ENCODE measurements around the gene VPS50.
"Not testable (repeated sequence)": the region's sequence is repeated elsewhere in the genome, so short reads cannot be mapped to it uniquely, and the experiment has no call there.

VPS50 gene

DNA sequence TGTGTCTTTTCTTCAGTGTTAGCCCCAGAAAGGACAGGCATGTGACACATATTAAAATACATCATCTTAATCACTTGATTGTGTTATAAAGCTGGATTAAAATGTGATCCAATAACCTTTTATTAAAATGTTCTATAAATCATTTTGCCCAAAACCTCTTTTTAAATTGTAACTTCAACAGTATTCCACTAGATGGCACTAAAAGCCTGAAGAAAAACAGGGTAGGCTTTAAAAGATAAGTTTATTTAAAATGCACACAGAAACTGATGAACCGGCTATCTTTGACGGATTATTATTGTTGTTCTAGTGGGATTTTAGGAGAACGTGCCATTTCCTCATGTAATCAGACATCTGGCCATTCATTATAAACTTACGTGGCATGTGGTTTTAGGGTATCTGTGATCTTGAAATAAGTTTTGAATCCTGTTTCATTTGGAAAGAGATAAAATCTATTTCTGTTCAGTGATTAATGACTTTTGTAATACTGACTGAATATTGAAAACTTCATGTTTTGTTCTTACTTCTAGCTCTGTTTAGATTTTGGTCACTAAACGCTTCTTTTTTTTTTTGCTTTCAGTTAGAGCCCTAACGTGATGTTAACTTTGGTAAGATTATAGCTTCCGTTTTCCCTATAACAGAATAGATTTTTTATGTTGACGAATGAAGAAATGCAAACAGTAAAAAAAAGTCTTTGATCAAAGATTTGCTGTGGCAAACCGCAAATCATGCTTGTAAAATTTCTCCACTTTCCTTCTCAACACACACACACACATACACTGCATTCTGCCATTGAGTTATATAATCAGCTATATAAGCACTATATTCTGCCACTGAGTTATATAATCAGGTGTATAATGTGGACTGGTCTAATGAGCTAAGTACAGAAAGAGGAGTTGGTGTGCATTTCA, 13.6 kb downstream of the VPS50 start:
- no peak for DNase-seq

DNA sequence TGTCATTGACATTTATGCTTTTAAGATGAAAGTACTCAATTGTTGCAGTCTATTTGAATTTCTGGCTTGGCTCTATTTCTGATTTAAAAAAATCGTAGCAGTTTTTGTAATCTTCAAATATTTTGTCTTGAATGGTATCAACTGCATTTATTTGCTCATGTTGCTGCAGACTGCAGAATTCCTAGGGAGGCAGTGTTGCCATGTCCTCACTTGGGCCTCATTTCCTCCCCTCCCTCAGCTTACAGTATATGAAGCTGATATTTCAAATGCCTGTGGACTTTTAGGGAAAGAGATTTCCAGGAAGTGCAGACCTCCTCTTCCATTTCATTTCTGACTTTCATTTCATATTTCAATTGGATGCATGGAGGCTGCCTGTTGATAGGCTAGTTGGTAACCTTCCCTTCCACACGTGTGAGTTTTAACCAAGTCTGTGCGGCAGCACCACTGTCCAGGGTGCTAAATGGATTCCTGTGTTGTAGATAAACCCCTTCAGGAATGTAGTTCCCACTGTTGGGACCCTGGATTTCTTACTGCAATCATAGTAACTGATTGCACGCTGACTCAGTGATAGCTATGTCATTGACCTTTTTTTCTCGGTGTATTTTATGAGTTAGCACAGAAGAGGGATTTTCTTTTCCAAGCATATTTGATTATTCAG, 17.5 kb downstream of the VPS50 start:
- DNase-seq = no peak

DNA sequence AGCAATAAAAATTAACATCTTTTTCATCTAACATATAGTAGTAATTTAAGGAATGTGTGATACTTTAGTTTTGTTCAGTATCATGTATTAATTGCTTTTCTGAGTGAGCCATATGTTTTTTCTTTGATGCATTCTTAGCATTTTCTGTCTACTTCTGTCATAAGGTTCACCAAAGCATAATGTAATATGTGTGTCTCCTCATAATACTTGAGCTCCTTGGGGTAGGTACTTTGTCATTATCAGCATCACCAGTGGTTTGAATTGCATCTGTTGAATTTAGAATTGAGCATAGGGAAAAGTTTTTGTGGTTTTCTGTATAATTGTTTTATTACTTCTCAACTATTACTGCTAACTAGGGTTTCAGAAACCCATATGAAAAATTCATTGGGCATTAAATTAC, 26.5 kb downstream of the VPS50 start:
- DNase-seq = no peak

DNA sequence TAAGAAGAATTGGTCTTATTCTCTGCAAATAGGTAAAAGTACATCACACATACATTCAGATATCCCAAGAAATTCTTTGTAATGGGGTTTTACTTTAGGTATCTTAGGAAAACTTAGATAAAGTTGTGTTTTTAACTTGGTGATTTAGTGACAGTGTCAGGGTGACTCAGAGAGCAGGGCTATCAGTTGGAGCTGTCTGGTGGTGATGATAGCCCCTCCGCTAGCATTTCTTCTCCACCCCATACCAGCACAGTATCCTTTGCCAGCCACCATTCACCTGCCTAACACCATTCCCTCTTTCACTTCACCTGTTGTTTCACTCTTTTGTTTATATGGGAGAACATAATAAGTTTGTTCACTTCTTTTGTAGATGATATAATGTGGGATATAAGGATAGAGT, 30.4 kb downstream of the VPS50 start:
- DNase-seq = no peak

DNA sequence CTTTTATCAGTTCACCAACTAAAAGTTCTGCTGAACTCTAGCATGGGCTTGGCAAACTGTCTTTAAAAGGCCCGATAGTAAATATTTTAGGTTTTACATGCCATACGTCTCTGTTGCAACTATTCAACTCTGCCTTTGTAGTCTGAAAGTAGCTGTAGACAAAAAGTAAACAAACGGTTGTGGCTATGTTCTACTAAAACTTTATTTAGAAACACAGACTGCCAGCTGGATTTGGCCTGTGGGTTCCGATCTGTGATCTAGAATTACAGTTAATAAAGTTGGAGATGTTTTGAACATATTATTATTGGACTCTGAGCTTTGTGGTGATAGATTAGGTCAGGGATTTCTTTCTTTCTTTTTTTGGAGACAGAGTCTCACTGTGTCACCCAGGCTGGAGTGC, 33.1 kb downstream of the VPS50 start:
- no peak for DNase-seq

DNA sequence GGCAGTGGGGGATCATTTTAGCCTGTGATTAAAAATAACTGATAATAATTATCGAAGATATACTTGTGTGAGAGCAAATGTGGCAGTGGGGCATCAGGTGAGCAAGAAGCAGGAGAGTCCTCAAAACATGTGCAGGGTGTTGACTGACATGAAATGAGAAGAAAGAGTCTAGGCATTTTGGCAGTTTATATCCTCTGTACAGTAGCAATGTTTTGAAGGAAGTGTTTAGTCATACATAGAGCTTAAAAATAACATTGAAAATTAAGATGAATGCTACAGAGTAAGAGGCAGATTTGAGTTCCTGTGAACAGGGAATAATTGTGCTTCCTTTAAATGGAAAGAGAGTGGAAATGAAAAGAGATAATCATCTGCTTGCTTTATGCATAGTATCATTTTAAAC, 47.4 kb downstream of the VPS50 start:
- no peak for DNase-seq

DNA sequence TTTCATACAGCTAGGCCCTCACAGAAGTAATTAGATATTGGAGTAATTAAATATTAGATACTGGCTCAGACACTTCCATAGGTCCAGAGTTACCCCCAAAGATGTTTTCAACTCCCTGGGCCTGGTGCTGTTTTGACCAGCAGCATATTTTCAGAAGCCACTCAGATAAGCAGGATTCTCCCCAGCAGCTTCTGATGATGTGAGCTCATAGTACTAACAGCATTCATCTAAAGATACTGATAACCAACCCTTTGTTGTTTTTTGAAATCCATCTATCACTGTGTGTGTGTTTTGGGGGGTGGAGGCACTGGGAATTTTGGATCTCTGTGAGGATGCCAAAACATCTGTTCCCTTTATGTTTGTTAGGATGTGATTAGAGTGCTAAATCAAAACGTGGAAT, 52.7 kb downstream of the VPS50 start:
- no peak for DNase-seq

DNA sequence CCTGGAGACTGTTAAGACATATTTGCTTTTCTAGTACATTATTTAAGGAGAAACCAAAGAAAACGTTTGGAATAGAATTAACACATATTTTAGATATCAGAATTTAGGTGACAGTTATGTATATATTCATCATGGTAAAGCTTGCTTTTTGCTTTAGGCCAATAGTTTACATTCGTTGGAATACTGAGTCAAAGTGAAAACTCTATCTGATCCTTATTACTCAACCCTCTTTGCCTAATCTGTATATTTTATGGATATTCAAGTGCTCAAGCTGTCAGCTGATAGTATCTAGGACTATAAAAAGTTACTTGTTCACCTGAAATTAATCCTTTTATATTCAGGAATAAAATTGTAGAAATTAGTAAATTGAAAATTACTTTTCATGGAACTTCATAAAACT, 61.1 kb downstream of the VPS50 start:
- no peak for DNase-seq

DNA sequence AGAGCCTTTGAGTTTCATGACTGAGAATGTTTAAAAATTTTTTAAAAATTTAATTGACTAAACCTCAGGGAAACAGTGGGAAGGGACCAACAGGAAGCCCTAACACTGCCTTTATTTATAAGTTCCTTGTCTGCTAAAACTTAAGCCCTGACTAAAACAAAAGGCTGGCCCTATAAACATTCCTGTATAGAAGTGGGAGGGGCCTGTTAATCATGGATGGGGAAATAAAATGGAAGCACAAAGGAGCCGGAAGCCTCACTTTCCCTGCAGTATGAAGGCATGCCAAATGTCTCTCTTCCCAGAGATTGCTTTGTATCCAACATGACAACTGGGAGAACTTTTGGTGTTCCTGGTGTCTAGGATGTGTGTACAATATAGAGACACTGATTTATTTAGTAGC, 66.0 kb downstream of the VPS50 start:
- DNase-seq = no peak

DNA sequence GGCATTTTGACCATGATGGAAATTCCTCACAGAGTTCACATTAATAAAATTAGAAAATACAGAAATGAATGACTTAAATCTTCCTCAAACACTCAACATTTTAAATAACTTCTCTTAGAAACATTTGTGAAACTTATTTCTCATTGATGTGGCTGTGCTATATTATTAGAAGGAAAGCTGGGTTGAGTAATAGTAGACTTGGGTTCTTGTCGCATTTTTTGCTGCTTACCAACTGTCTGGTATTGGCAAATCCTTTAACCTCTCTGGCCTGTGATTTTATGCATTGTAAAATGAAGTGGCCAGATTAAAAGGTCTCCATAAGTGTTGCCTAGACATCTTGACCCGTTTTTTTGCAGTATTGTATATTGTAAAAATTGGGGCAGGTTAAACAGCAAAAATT, 66.5 kb downstream of the VPS50 start:
- DNase-seq = no peak

DNA sequence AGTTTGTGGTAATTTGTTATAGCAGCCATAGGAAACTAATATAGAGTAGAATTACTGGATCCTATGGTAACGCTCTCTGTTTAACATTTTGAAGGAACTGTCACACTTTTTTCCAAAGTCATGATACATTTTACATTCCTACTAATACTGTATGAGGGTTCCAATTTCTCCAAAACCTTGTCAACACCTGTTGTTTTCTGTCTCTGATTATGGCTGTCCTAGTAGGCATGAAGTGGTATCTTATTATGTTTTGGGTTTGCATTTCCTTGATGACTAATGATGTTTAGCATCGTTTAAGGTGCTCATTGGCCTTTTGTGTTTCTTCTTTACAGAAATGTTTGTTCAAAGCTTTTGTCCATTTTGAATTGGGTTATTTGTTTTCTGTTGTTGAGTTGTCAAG, 69.6 kb downstream of the VPS50 start:
- no peak for DNase-seq

DNA sequence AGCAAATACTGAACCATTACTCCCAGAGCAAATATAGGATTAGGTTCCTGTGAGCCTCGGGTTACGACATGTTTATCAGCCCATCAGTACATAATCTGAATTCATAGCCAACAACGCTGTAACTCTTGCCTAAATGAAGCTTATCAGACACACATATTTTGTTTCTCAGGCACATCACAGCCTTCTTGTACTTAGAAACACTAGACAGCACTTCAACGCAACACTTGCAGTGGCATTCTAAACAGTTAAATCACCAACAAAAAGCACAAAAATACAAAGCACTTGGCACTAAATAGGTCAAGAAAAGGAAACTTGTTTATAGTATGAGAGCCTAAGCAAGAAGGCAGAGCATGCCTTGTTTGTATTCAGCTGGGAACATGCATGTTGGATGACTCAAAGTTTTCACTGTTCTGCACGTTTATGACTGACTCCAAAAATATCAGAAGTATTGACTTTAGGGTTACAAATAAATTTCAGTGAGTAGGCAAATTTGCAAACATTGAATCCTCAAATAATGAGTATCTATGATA, 75.0 kb downstream of the VPS50 start:
- DNase-seq = no peak

DNA sequence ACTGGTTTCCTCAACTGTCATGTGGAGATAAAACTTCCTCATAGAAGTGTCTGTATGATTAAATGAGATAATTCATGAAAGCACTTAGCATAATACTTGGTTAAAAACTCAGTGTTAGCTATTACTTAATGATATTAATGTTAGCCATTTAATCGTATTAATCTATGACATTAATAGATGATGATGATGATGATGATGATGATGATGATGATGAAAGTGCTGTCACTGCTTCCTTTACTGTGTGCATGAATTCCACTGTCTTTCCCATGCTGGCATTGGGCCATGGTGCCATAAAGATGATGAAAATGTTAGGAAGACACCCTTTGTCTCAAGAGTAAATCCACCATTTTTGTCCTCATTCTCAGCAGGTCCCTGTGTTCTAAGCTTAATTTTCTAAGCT, 75.8 kb downstream of the VPS50 start:
- DNase-seq = no peak

DNA sequence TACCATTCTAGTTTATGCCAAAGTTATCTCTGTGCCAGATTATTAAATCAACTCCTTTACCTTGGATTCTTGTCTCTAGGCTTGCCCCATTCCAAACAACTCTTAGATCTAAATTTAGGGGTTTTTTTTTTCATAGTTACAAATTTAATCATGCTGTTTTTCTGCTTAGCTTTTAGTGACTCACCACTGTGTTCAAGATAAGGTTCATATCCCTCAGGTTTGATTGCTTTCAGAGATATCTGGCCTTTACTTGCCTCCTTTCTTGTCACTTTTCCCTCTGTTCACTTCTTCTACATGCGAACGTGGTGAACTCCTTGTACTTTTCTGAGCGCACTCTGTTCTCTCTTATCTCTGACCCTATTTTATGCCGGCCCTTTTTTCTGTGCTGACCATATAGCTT, 78.2 kb downstream of the VPS50 start:
- DNase-seq = no peak

DNA sequence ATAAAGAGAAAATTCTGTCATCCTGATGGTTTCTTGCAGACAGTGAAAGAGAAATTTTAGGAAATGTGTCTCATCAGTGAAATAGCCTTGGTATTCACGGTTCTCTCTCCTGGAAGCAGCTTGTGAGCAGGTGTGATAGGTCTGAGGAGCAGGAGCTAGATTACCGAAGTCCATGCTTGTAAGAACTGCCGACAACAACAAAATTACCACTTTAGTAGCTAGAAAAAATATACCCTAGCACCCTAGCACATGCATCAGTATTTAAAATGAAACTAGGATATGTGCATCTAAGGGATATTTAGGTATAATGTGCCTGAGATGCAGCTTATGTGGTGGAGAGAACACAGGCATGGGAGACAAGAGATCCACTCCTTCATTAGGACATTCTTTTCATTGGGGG, 82.3 kb downstream of the VPS50 start:
- DNase-seq = no peak

DNA sequence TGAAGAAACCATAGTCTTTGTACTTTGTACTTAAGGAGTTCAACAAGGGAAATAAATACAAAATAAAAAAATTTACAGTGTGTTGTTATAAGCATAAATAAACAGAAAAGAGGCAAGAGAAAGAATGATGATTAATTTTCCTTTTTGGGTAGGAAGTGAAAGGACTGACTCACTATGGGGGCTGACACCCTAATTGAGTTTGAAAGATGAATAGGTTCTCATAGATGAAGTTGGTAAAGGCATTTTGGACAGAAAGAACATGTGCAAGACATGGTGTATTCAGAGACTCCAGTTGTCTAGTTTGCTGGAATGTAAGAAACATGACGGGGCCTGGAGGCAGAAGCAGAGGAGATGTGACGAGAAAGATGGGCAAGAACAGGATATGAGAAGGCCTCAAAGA, 83.7 kb downstream of the VPS50 start:
- no peak for DNase-seq

DNA sequence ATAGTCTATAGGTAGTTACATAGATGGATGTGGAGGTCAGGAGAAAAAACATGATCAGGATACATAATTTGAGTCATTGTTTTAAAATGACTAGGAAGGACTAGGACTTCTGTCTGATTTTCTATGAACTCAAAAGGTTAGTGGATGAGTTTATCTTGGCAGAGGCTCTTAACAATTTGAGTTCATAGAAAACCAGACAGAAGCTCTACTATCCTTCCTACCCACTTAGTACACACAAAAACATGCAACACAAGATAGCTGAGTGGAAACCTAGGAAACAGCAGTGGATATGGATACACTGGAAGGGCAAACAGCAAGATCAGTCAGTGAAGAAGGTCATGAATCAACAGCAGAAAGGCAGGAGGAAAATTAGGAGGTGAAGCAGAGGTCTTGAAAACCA, 84.6 kb downstream of the VPS50 start:
- no peak for DNase-seq

DNA sequence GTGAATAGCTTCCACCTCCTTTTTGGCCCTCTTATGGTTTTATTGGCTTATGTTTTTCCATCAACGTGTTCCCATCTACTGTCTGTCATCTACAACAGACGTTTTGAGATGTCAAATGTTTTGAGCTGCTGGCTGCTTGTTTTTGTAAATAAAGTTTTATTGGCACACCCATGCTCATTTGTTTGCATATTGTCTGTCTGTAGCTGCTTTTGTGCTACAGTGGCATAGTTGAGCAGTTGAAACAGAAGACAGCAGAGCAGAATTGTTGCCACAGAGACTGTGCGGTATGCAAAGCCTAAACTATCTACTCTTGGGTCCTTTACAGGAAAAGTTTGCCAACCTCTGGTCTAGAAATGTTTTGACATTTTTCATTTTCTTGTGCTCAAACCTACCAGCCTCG, 88.7 kb downstream of the VPS50 start:
- no peak for DNase-seq

DNA sequence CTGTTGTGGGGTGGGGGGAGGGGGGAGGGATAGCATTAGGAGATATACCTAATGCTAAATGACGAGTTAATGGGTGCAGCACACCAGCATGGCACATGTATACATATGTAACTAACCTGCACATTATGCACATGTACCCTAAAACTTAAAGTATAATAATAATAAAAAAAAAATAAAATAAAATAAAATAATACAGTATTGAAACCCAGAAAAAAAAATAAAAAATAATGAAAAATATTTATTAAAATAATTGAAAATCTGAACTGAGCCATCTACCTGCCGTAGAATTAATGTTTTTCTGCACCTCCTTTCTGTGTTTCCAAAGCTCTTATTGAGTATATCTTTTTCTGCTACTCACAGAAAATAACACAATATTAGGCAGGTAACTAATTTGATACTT, 94.1 kb downstream of the VPS50 start:
- not testable (repeated sequence) for DNase-seq

DNA sequence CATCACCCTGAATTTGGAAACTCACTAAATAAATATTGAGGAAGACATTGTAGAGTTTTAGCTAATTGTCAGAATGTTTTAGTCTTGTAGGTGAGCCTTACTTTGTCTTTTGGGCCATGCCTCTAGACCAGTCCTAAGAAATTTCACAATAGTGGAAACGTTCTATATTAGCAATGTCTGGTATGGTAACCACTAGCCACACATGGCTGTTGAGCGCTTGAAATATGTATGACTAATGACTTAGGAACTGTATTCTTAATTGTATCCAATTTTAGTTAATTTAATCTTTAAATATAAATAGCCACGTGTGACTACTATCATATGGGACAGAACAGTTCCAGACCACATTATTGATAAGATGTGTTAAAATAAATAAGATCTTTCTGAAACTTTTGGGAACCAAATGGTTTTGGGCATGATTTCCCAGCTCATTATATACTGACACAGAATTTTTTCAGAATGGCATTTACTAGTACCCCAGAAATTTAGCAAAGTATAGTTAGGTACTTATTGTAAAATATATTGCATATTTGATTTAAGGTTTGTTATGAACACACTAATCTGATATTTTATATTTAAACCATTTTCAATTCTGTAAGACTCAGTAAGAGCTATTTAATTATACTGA, 95.0 kb downstream of the VPS50 start:
- no peak for DNase-seq

DNA sequence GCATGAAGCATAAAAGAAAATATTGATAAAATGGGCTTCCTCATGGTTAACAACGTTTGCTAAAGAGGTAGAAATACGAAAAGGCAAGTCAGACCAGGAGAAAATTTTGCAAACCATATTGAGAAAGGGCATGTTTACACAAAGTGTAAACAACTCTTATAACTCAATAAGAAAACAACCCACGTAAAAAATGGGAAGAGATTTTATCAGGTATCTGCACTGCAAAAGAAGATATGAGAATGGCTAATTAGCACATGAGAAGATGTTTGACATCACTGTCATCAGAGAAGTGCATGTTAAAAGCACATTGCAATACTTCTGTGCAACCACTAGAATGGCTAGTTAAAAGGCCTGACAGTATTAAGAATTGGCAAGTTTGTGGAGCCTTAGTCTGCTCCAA, 99.5 kb downstream of the VPS50 start:
- DNase-seq = no peak

DNA sequence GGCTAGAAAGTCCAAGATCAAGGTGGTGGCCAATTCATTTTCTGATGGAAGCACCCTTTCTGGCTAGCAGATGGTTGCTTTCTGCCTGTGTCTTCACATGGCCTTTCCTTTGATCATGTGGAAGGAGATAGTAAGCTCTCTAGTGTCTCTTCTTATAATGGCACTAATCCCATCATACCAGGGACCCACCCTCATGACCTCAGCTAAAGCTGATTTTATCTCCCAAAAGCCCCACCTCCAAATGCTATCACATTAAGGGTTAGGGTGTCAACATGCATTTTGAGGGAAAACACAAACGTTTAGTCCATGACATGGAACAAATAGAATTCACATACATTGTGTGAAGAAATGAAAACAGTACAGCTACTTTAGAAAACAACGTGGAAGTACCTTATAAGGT, 100.0 kb downstream of the VPS50 start:
- no peak for DNase-seq

DNA sequence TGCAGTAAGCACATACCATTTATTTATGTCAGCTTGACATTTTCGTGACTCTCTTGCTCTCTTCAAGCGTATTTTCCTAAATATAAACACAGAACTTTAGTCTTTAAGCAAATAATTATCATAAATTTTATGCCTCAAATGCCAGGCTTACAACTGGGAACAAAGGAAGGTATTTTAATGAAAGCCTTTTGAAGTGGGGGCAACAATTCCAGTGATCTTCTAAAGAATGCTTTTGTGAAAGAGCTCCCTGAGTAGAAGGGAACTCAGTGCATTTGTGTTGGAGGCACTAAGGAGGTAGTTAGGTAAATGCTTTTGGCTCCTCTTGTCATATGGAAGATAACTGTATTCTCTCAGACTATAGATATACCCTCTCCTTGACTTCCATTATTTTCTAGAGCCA, 104.9 kb downstream of the VPS50 start:
- no peak for DNase-seq

DNA sequence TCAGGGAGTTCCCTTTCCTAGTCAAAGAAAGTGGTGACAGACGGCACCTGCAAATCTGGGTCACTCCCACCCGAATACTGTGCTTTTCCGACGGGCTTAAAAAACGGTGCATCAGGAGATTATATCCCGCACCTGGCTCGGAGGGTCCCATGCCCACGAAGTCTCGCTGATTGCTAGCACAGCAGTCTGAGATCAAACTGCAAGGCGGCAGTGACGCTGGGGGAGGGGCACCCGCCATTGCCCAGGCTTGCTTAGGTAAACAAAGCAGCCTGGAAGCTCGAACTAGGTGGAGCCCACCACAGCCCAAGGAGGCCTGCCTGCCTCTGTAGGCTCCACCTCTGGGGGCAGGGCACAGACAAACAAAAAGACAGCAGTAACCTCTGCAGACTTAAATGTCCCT, 110.0 kb downstream of the VPS50 start:
- DNase-seq = not testable (repeated sequence)
